ENCODE results near the gene IFNA8.

IFNA8 gene

DNA sequence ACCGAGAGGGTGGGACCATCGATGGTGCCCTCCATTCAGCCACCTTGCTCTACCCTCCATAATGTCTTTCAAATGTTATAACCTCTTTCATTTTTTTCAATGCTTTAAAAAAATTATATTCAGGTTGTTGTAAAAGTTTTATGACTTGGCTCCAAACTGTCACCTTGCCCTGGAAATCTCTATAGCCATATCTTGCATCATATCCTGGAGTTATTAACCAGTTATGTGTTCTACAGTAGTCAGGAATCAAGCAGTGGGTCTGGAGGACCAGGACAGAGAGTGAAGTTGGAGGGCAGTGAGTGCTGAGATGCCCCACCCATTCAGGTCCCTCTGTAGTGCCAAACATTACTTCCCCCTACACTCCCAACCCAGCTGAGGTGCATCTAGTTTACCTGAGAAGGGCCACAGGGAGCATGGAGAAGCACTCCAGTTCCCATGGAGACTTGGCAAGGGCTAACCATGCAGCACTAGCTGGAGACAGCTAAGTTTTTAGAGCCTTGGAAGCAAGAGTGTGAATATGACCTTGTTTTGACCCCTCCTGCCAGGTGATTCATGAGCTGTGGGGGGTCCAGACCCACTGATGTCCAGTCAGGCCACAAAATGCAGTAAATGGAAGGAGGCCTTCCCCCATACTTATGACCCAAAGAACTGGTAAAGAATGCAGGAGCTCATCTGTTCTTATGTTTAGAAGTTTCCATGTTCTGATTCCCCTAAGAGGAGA is 5.5 kb downstream of the IFNA8 start:
- in situ Hi-C loops (cut with HindIII; ENCODE audit: low pct_ligation_motif_present, low sequenced_read_pairs), result no loop called here
- H3K27ac ChIP-seq, result no peak overlapping the region
- no peak for DNase-seq
- TF ChIP-seq, protein P1, sequence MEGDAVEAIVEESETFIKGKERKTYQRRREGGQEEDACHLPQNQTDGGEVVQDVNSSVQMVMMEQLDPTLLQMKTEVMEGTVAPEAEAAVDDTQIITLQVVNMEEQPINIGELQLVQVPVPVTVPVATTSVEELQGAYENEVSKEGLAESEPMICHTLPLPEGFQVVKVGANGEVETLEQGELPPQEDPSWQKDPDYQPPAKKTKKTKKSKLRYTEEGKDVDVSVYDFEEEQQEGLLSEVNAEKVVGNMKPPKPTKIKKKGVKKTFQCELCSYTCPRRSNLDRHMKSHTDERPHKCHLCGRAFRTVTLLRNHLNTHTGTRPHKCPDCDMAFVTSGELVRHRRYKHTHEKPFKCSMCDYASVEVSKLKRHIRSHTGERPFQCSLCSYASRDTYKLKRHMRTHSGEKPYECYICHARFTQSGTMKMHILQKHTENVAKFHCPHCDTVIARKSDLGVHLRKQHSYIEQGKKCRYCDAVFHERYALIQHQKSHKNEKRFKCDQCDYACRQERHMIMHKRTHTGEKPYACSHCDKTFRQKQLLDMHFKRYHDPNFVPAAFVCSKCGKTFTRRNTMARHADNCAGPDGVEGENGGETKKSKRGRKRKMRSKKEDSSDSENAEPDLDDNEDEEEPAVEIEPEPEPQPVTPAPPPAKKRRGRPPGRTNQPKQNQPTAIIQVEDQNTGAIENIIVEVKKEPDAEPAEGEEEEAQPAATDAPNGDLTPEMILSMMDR (IDR thresholded peaks at IDR 0.05; ENCODE audit: low read depth, low read length, missing control alignments), result no peak
- H3K4me3 ChIP-seq (ENCODE audit: low read depth, low read length), result no peak overlapping the region
- H3K27me3 ChIP-seq (replicated peaks), result no peaks in the 10 kb centered on the region
- H3K36me3 ChIP-seq (replicated peaks), result no peaks in the 10 kb centered on the region

DNA sequence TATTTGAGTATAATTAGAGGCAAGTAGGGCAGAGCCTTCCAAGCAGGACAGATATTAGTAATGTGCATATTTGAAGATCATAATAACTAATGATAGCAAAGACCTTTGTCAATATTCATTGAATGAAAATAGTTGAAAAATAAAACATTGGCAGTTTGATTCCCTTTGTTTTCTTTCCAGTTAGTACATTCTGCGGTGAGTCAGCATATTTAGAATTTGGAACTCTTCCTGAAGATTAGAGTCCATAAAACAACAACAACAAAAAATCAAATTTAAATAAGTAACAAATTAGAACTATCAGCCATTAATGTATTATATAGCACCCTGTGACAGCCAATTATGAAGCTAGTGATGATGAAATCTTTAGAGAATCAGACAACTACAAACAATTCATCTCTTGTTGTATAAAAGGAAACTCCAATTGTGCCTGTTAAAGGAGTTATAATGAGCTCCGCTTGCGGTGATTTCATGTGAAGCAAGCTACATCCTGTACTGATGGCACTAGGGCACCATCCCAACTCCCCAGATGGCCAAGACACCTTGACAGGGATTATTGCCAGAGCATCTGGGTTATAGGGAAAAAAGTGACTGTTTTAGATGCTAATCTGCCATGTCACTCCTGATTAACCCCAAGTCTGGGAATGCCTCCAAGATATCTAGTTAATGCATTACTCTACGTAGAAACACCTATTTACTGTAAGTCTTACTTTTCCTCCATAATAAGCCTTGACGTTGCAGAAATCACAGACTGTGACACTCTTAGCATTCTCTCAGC is 6.8 kb downstream of the IFNA8 start:
- in situ Hi-C loops (cut with HindIII; ENCODE audit: low pct_ligation_motif_present, low sequenced_read_pairs), result no loop called here
- no peak for DNase-seq
- Histone ChIP-seq H3K27me3 (replicated peaks) (no peaks in the 10 kb centered on the region), H3K4me3 (ENCODE audit: low read depth, low read length) (no peak overlapping the region), H3K27ac (no peak overlapping the region), H3K36me3 (replicated peaks) (no peaks in the 10 kb centered on the region)
- TF ChIP-seq, protein P1 (IDR thresholded peaks at IDR 0.05; ENCODE audit: low read depth, low read length, missing control alignments), result no peak

DNA sequence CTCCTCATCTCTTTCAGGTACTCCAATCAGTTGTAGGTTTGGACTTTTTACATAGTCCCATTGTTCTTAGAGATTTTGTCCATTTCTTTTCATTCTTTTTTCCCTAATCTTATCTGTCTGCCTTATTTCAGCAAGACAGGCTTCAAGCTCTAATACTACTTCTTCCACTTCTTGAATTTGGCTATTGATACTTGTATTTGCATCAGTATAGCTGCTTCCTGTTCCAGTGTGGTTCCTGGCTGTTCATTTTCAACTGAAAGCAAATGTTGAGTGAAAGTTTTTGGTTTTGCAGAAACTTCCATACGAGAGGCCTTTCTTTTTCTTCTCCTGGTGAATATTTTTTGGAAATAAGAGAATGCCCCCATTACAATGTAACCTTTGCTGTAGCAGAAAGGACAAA is 19.3 kb downstream of the IFNA8 start:
- Histone ChIP-seq H3K4me3 (ENCODE audit: low read depth, low read length) (no peak overlapping the region), H3K36me3 (replicated peaks) (no peaks in the 10 kb centered on the region), H3K27ac (no peak overlapping the region), H3K27me3 (replicated peaks) (no peaks in the 10 kb centered on the region)
- no peak for DNase-seq
- in situ Hi-C loops (cut with HindIII; ENCODE audit: low pct_ligation_motif_present, low sequenced_read_pairs), result no loop called here
- TF ChIP-seq, protein P1 (IDR thresholded peaks at IDR 0.05; ENCODE audit: low read depth, low read length, missing control alignments), result no peak

DNA sequence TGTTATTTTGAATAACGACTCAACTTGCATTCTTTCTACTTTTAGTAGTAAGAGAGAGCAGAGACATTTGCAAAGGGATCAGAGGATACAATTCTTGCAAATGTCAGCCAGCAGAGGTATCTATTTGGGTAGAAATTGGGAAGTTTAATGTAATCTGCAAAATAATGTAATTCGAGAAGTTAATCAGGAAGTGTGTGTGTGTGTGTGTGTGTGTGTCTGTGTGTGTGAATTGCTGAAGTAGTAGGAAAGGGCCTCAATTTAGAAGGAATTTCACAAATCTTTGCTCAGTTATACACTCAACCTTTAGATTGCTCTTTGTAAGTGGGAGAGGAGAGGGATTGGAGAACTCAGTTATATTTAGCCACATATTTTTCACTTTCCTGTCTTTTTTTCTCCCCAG is 20.3 kb downstream of the IFNA8 start:
- no peak overlapping the region for H3K27ac ChIP-seq
- in situ Hi-C loops (cut with HindIII; ENCODE audit: low pct_ligation_motif_present, low sequenced_read_pairs), result no loop called here
- no peak for DNase-seq
- TF ChIP-seq, protein P1 (IDR thresholded peaks at IDR 0.05; ENCODE audit: low read depth, low read length, missing control alignments), result no peak
- no peaks in the 10 kb centered on the region for H3K36me3 ChIP-seq (replicated peaks)
- no peaks in the 10 kb centered on the region for H3K27me3 ChIP-seq (replicated peaks)
- H3K4me3 ChIP-seq (ENCODE audit: low read depth, low read length), result no peak overlapping the region

DNA sequence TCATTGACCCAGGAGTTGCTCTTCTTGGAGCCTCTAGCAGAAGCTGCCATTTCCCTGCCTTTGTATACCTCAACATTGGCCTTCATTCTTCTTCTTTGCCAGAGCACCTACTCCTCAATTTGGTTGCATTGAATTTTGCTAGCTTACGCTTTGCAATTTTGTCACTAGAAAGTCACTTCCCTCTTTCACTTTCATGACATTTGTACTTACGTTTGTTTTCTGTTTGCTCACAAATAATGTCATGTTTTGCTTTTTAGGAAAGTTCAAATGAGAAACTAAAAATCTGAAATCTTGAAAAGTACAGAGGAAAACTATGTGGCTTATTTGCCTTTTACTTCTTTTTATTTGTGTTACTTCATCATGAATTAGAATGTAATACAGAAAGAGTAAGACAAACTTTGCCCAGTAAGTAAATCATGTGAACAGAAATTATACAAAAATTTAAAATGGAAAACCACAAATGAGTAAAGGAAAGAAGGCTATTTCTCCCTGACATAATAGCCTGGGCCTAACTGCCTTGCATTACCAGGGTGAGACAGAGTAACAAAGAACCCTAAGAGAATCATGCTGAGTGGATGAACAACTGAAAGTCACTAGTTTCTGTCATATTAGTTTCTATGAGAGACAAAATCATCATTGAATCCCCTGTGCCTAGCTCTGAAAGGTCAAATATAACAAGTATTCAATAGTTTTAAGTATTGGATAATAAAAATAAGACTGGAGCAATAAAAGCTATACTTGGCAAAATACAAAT is 23.9 kb downstream of the IFNA8 start:
- TF ChIP-seq, protein P1 (IDR thresholded peaks at IDR 0.05; ENCODE audit: low read depth, low read length, missing control alignments), result no peak
- Histone ChIP-seq H3K4me3 (ENCODE audit: low read depth, low read length) (no peak overlapping the region), H3K27ac (no peak overlapping the region), H3K36me3 (replicated peaks) (no peaks in the 10 kb centered on the region), H3K27me3 (replicated peaks) (no peaks in the 10 kb centered on the region)
- in situ Hi-C loops (cut with HindIII; ENCODE audit: low pct_ligation_motif_present, low sequenced_read_pairs), result no loop called here
- no peak for DNase-seq

Data from brain microvascular endothelial cell (primary cell).